A172 (cell line): Measurements from ENCODE around the gene FMN2. TPM values are rescaled to one million over a fixed set of nuclear protein-coding genes. Genes with fewer than 3 reads are reported as not detected.

Experiments used
- DNase-seq: peaks from one replicate; pipeline ENCODE4 v3.0.0-alpha.2; 2015; ENCODE audit warnings: low spot score
- total RNA-seq: library from RNA; depleted of rRNA; stranded (reverse); fragments of >200 nt; shearing (Covaris generic); gene quantifications from 2 replicates; pipeline ENCODE4 v1.2.3, GENCODE V29; 2014

FMN2 gene
- total RNA-seq, 1 experiment from 2014 or later, result 8.8 TPM

DNA sequence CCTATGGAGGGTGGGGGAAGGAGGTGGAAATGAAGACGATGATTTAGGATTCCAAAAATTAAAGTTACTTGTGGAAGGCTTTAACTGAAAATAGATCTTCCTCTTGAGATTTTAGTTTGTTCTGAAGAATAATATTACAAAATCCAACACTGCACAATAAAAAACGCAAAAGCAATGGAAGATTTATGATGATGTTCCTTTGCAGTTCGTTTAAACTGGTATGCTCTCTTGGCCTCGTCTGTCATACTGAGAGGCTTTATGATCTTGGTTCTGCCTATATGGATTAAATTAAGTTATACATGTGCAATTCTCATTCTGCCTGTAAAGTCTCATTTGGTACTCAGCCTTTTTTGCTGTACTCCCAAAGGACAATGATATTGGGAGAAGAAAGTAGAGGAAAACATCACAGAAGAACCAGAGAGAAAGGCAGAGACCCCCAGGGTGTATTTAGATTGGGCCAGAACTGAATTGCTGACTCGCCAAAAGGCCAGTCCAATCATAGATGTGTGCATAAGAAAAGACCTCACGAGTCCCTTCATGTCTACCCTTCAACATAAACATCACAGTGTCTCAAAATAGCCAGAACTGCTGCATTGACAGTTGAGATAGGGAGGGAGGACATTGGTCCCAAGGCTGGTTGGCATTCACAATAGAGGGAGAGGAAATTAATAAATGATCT lies 331.7 kb downstream of the FMN2 start:
- DNase-seq, result no peak

DNA sequence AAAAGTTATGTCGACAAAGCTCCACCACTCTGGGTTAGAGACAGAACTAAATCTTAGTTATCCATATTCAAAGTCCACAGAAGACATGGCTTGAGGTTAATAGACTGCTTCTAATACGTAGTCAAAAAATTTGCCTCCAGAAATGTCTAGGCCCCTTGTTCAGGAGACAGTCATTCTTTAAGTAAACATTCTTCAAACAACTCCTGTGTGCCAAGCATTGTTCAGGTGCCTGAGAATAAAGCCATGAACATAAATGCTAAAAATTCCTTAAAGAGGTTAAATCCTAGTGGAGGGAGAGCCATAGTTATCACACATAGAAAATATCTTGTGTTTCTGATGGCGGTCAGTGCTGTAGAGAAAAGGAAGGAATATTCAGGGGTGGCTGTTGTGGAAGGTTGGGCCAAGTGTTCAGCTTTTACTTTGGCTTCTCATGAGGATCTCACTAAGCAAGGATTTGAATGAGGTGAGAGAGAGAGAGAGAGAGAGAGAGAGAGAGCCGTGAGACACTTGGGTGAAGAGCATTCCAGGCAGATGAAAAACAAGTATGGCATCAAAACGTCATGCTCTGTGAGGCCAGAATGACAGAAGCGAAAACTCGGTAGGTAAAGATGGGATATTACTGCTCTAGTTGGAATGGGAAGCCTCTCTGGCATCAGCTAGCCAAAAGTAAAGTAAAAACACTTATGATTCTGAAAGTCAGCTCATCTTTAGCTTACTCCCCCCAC lies 333.2 kb downstream of the FMN2 start:
- no peak for DNase-seq

DNA sequence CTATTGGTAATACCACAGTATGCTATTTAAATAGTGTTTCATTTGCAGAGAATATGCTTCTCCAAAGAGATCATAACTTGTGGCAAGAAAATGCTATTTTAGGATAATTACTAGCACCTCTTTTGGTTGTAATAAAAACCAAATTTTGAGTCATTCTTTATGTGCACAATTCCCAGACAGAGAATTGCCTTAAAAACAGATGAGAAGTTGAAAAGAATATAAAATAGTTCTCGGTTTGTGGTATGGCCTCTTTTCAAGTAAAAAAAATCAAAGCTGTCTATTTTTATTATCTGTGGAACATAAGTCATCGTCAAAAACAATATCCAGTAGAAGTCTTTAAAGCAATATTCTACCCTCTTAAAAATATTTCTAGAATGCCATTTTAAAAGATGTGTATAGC lies 334.4 kb downstream of the FMN2 start:
- DNase-seq, result no peak

DNA sequence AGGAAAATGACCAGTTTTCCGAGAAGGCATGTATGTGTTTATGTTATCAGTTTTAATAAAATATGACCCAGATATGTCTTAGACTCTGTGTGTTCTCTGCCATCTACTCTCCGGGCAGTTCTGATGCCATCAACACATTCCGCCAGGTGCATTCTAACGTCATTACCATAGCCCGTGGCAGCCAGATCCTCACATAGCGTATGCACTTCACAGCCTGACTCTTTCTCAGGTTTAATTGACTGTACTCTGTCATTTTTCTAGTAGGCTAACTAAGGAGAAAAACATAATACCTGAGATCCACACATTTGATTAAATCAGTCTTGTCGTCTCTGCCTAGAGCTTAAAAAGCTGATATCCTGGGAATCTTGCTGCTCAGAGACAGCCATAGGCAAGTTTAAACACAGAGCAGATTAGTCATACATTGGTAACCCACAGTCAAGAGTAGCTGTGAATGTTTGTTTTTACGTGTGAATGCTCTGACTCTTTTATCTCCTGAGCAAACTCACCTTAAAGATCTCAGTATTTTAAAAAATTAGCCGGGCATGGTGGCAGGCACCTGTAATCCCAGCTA lies 344.4 kb downstream of the FMN2 start:
- DNase-seq, result no peak

DNA sequence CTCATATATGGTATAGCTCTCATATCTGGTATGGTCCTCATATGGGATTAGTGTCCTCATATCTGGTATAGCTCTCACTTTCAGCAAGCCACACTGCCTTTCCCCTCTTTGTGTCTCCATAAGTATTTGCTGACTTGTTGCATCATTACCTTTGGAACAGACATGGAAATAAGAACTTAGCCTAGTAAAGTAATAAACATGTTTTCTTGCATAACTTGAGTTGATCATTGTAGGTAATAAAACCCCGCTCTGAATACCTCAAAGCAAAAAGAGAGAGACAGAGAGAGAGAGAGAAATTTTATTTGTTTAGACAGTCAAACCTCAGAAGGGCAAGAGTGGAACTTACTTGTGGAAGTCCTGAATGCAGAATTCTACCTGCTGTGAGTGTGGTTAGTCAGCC lies 350.0 kb downstream of the FMN2 start:
- no peak for DNase-seq

DNA sequence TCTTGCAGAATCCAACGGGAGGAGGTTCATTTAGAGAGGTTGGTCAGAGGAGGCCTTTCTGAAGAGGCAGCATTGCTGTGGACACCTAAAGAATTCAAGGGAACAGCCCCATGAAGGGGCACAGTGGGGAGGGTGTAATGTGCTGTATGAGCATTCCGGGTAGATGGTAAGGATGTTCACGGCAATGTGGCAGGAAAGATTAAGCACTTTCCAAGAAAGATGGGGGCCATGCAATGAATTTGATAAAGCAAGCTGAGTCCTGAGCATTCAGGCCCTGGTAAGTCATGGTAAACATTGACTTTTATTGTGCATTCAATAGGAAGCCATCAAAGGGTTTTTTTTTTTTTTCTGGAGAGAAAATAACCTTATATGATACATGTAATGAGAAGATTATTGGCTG lies 353.7 kb downstream of the FMN2 start:
- DNase-seq, result no peak

DNA sequence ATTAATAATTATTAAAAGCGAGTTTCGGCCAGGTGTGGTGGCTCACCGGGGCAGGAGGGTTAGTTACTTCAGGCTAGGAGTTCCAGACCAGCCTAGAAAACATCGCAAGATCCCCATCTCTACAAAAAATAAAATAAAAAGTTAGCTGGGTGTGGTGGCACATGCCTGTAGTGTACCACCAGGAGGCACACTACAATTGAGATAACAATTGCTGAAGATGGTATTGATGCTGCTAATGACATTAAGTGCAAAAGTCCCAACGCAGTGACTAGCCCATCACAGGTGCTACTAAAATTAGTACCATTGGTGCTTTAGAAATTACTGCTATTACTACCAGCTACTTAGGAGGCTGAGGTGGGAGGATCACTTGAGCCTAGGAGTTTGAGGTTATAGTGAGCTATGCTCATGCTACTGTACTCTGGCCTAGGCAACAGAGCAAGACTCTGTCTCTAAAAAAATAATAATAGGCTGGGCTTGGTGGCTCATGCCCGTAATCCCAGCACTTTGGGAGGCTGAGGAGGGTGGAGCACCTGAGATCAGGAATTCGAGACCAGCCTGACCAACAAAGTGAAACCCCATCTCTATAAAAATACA lies 363.6 kb downstream of the FMN2 start:
- peak; percentile 56 for DNase-seq

DNA sequence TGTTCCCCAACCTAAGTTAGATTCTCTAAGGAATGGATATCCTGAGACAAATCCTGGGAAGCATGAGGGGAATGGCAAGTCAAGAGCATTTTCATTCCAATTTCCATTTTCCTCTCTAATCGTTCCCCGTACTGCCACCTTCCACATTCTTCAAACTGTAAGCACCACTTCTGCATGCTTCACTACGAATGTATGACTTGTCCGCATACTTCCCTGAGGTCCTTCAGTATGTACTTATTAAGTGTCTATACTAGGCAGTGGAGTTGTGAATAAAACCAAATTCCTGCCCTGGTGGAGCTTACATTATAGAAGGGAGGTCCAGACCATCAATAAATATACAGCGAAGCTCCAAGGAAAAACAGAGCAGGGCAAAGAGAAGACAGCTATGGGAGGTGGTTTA lies 365.5 kb downstream of the FMN2 start:
- DNase-seq, result no peak

DNA sequence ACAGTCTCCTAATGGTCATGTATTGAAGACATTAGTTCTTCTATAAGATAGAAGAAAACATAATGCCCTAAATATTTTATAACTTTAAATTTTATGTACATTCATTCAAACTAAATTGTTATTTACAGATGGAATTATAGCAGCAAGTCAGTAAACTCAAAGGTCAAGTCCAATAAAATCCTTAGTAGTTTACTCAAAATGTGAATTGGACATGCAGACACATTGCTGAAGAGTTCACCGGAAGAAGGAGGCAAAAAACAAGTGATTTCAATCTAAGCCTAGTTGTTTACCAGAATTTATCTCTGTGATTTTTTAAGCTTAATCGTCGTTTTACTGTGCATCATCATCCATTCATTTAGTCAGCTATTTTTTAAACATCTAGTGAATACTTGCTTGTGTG lies 370.6 kb downstream of the FMN2 start:
- DNase-seq, result no peak

DNA sequence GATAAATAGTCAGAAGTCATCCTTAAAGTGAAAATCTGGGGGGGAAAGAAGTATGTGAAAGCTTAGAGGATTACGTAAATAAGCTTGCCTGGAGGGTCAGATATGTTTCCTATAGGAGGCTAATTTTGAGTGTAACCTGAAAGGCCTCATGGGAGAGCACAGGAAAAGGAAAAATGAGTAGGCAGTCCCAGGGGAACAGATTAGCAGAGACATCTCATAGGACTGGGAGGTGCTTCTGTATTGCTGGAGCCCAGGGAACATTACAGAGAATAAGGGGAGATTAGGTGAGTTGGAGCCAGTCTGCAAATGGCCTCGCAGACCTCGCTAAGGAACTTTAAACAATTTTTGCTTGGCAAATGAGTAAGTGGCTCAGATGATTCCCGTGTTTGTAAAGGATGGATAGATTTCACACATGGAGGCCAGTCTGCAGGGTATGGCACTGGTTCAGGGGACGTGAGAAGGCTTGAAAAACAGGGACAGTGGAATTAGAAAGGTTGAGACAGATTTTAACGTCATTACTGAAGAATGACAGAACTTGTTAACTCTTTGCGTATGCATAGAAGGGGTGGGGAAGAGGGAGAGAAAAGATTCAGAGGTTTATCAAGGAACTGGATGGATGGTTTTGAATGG lies 371.2 kb downstream of the FMN2 start:
- no peak for DNase-seq

DNA sequence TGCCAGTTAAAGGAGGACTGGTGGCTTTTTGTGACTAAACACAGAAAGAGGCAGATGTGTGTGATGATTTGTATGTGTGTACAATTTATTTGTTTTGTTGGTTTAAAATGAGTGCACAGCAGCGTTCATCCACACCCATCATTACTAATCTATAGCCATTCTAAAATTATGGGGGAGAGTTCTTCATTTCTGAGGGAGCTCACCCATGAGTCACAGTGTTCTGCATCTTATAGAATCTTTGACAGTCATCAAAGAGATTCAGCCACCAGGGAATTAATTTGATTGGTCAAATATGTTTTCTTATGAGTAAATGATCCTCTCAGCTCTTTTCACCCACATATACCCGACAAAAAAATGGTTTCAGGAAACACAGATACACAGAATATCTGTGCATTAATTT lies 372.4 kb downstream of the FMN2 start:
- no peak for DNase-seq

DNA sequence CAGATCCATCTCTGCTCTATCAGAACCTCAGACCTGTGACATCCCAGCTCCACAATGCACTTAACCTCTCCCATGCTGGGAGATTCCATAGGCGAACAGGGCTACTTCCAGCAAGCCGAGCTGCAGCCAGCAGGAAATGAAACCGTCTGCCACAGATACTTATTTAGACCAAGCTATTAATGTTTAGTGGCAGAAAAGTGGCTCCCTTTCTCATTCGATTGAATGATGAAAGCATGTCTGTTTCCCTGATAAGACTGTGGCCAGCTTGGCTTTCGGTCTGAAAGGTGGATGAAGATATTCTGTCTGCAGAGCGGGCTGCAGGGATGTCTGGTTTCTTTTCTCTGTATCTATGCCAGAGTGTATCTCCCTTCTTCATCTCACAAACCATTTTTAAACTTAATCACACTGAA lies 373.9 kb downstream of the FMN2 start:
- DNase-seq, result peak; percentile 25

DNA sequence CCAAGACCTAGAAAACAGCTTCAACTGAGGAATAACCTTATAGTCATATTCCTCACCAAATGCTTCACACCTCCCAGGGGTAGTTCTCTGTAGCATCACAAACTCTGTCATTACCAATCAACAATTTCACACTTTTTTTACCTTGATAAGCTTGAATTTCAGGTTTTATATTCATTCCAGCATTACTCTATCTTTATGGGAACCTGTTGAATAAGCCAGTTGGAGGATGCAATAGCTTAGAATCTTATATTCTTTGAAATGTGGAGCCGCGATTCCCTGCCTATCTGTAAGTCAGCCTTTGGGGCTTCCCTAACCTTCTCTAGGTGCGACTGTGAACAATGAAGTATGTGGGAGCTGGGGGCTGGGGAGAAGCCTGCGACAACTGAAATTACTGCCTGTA lies 374.8 kb downstream of the FMN2 start:
- DNase-seq, result no peak

DNA sequence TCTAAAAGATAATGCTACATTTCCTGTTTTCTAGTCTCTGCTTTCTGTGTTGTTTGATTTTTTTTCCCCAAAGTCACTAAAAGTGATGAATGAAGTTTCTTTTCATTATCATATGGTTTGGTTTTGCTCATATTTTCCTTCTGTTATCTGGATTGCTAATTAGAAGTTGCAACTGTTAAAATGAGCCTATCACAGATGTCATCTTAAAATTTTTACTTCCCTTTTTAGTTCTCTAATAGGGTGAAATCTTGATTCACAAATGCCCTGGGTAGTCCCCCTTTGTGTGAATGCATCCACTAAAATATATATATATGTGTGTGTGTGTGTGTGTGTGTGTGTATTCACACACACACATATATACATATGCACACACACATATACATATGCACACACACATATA lies 376.2 kb downstream of the FMN2 start:
- DNase-seq, result no peak

DNA sequence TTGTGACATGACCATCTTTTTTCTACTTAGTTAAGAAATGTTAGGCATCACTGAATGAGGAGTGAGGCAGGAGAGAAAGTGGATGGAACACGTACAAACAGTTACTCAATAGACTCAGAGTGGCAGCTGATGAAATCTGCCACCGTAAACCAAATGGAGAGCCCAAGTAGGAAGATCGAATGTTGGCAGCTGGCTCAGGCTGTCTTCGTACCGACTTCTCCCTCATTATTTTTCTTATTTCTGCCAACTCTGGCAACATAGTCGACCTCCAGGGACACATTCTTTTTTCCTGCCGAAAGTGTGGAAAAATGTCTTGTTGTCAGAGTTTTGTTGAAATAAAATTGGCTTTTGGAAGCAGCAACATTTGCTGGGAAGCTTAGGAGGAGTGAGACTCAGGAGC lies 377.0 kb downstream of the FMN2 start:
- no peak for DNase-seq

DNA sequence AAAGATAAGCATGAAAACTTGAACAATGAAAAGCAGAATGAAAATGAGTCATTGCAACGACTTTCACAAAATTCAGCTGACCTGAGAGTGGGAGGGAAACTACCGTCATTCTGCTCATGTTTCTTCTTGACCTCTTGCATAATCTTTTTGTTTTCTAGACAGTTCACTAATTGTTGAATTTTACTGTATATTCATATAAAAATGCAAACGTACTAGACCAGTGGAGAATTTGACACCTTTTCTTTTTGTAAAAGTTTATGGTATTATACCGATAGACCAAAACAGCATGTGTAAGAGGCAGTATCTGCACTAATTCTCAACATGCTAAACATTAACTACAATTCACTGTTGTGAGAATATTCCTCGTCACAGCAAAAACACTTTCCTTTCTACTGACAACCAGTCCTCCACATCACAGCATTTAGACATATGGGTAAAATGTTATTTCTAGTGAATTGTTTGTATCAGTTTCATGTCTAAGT lies 382.5 kb downstream of the FMN2 start:
- peak; percentile 67 for DNase-seq

DNA sequence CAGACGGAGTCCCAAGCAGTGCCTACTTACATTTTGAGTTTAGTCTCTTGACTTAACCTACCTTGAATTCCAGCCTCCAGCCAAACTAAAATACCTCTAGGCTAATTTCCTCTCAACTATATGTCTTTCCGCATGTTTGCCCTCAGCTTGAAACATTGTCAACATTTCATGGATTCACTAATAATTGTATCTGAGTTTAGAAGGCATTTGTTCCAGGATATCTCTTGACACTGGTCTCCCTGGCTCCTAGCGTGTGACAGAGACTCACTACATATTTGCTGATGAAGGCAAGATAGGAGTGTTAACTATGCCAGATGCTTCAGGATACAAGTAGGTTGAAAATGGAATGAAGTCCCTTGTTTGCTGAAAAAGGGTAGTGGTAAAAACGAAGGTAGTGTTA lies 384.1 kb downstream of the FMN2 start:
- DNase-seq, result no peak

DNA sequence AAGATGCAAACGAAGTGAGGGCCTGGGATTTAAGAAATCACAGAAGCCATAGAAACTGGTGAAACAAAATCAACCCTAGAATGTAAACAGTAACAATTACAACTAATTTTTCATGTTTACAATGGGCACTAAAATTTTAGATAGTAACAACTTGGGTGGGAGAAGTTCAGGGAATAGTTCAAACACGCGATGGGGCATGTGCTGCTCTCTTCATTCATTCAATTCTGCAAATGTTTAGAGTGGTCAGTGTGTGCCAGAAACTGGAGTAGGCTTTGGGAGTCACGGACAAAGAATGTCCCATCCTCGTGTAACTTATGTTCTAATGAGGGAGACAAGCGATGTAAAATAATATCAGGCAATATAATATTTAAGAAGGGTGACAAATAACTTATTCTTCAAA lies 386.9 kb downstream of the FMN2 start:
- no peak for DNase-seq

DNA sequence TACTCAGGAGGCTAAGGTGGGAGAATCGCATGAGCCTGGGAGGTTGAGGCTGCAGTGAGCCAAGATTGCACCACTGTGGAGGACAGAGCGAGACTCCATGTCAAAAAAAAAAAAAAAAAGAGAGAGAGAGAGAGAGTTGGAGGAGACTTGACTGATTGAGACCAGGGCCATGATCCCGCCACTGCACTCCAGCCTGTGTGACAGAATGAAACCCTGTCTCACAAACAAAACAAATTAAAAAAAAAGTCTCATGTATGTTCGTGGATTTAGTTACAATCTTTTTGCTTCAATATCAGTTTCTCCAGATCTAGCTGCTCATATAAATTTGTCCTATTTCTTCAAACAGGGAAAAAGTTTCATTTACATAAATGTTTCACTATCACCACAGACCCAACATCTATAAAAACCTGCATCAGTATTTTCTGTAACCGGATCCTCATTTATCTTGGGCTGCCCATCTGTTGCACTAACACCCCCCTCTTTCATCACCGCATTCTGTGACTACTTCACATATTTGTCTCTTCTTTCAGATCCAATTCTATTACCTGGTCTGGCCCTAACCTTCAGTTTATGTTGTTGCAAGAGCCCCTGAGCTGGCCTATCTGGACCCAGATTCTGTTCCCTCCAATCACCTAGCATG lies 393.2 kb downstream of the FMN2 start:
- DNase-seq, result no peak

DNA sequence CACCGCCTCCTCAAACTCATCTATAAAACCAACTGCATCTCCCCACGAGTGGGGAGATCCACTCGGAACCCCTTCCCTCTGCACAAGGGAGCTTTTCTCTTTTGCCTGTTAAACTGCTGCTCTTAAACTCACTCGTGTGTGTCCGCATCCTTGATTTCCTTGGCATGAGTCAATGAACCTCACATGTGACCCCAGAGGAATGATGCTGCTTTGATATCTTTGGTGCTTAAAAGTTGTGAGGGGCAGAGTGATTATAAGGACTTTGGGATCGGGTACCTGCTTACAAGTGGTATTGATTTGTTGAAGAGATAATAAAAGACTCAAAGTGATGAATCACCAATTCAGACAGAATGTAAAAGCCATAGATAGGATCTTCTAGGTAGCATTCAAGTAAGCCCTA lies 394.9 kb downstream of the FMN2 start:
- no peak for DNase-seq

DNA sequence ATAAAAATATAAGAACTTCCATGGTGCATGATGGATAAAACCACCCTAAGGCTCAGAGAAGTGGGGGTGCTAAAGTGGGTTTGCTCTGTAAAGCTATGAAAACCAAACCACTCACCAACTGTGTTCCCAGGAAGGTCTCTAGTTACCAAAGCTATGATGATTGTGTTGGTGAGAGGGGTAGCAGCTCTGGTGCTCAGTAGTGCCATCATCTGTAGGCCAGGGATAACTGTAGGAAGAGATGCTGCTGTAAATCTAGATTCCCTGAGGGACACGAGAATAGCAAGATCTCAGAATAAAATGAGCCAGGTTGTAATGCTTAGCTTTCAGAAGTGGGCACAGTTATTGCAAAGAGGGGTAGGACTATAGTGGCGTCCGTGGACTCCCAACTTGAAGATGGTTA lies 395.8 kb downstream of the FMN2 start:
- DNase-seq, result no peak

DNA sequence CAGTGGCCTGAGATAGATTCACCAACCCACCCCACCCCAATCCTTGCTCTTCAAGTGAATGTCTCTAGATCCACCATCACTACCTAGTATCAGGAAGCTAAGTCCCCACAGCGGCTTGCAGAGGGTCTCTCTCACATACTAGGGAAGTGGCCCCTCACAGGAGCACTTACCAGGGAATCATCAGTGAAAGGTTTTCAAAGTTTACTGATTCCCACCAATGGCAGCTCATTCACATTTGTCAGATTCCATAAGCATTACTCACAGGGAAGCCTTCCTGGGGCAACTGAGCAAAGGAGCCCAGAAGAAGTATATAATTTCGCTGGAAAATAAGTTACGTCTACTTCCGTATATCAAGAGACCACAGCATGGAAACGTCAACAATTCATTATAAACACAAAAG lies 399.5 kb downstream of the FMN2 start:
- DNase-seq, result peak; percentile 84
